IMR-90 (cell line): ENCODE results near the gene ORC5. TPM values are rescaled to one million over a fixed set of nuclear protein-coding genes. Genes with fewer than 3 reads are reported as not detected.

Experiments used
- ATAC-seq: fragments of 200-7000 bp; cut with Tn5 transposase; 2 replicates; pipeline ENCODE4 v1.9.1; 2020; ENCODE audit warnings: low read depth, mild to moderate bottlenecking, moderate library complexity
- BruUV-seq: library from RNA; stranded (reverse); fragments of 400-500 nt; replicated peaks from 2 replicates; lab custom pipeline; 2021; lab: Mats Ljungman, UMichigan
- CTCF ChIA-PET: fragments of 300-600 bp; formaldehyde crosslinking; extraction: SDS; loops from one replicate; lab custom pipeline; 2021; ENCODE audit warnings: antibody characterized with exemption; lab: Yijun Ruan, JAX
- POLR2A ChIA-PET: fragments of 300-600 bp; sonication (Branson Sonifier 250); formaldehyde crosslinking; loops from one replicate; lab custom pipeline; 2022; ENCODE audit warnings: antibody characterized with exemption; ENCODE audit not compliant: unreplicated experiment; lab: Charles Lee
- DNase-seq: peaks from one replicate; pipeline ENCODE4 v3.0.0; 2013
- H2AFZ ChIP-seq: replicated peaks from 2 replicates; pipeline ENCODE3; 2013; ENCODE audit warnings: low read length, mild to moderate bottlenecking; ENCODE audit not compliant: poor library complexity
- H2AK5ac ChIP-seq: 2 replicates; pipeline ENCODE4 v1.6.1; 2013; ENCODE audit warnings: low read depth, low read length, inconsistent platforms
- H2AK9ac ChIP-seq: replicated peaks from 2 replicates; pipeline ENCODE3; 2013; ENCODE audit warnings: mild to moderate bottlenecking, low read depth, low read length, moderate library complexity; ENCODE audit not compliant: poor library complexity
- H2BK120ac ChIP-seq: 2 replicates; pipeline ENCODE4 v1.6.1; 2013; ENCODE audit warnings: low read depth, low read length, inconsistent platforms
- H2BK15ac ChIP-seq: 3 replicates; pipeline ENCODE4 v1.6.1; 2013; ENCODE audit warnings: low read depth, low read length, inconsistent platforms
- H2BK20ac ChIP-seq: 2 replicates; pipeline ENCODE4 v1.6.1; 2013; ENCODE audit warnings: low read depth, mild to moderate bottlenecking, inconsistent platforms, low read length, moderate library complexity
- H2BK5ac ChIP-seq: 2 replicates; pipeline ENCODE4 v1.6.1; 2013; ENCODE audit warnings: mild to moderate bottlenecking, low read depth, low read length, inconsistent platforms; ENCODE audit not compliant: poor library complexity, severe bottlenecking
- H3K14ac ChIP-seq: replicated peaks from 2 replicates; pipeline ENCODE4 v1.6.1; 2013; ENCODE audit warnings: low read depth, low read length, inconsistent platforms
- H3K18ac ChIP-seq: 2 replicates; pipeline ENCODE4 v1.6.1; 2013; ENCODE audit warnings: low read depth, low read length, control low read depth
- H3K23ac ChIP-seq: 2 replicates; pipeline ENCODE4 v1.6.1; 2013; ENCODE audit warnings: low read depth, low read length, inconsistent platforms
- H3K27ac ChIP-seq: 2 replicates; pipeline ENCODE4 v1.5.1; 2013; ENCODE audit warnings: mild to moderate bottlenecking, control low read depth, low read length; ENCODE audit not compliant: insufficient read depth
- H3K27me3 ChIP-seq: 2 replicates; pipeline ENCODE4 v1.6.1; 2013; ENCODE audit warnings: low read length; ENCODE audit not compliant: control insufficient read depth, insufficient read depth
- H3K36me3 ChIP-seq: 2 replicates; pipeline ENCODE4 v1.6.1; 2013; ENCODE audit warnings: low read length, mixed read lengths; ENCODE audit not compliant: control insufficient read depth, insufficient read depth
- H3K4ac ChIP-seq: 2 replicates; pipeline ENCODE4 v1.6.1; 2013; ENCODE audit warnings: low read depth, low read length, inconsistent platforms
- H3K4me1 ChIP-seq: 2 replicates; pipeline ENCODE4 v1.6.1; 2013; ENCODE audit warnings: low read length, mixed read lengths; ENCODE audit not compliant: control insufficient read depth, insufficient read depth
- H3K4me2 ChIP-seq: 2 replicates; pipeline ENCODE4 v1.6.1; 2013; ENCODE audit warnings: low read depth, mild to moderate bottlenecking, control low read depth, low read length, moderate library complexity
- H3K4me3 ChIP-seq: 2 replicates; pipeline ENCODE4 v1.5.1; 2013; ENCODE audit warnings: low read depth, mild to moderate bottlenecking, control low read depth, low read length, moderate library complexity; ENCODE audit not compliant: insufficient read depth
- H3K56ac ChIP-seq: 2 replicates; pipeline ENCODE4 v1.6.1; 2013; ENCODE audit warnings: low read length, inconsistent platforms; ENCODE audit not compliant: insufficient read depth; ENCODE audit errors: extremely low read depth
- H3K79me1 ChIP-seq, 2 experiments: 2 replicates each; pipeline ENCODE4 v1.6.1; 2013; ENCODE audit warnings: low read length in 2 of 2, inconsistent platforms in 1 of 2, low read depth in 1 of 2
- H3K9ac ChIP-seq: 2 replicates; pipeline ENCODE4 v1.6.1; 2013; ENCODE audit warnings: low read depth, low read length, control low read depth
- H3K9me1 ChIP-seq: 2 replicates; pipeline ENCODE4 v1.6.1; 2013; ENCODE audit warnings: low read length, inconsistent platforms; ENCODE audit not compliant: insufficient read depth
- H3K9me3 ChIP-seq: 2 replicates; pipeline ENCODE4 v1.6.1; 2013; ENCODE audit warnings: low read length; ENCODE audit not compliant: control insufficient read depth, insufficient read depth
- H4K20me1 ChIP-seq: 2 replicates; pipeline ENCODE4 v1.6.1; 2013; ENCODE audit warnings: low read length, inconsistent platforms; ENCODE audit not compliant: insufficient read depth
- H4K5ac ChIP-seq: 2 replicates; pipeline ENCODE4 v1.6.1; 2013; ENCODE audit warnings: mild to moderate bottlenecking, low read depth, low read length, control low read depth
- H4K8ac ChIP-seq, 2 experiments: 2 replicates each; pipeline ENCODE4 v1.6.1; 2013; ENCODE audit warnings: low read depth in 2 of 2, low read length in 2 of 2, control low read depth in 1 of 2, inconsistent platforms in 1 of 2
- H4K91ac ChIP-seq: 2 replicates; pipeline ENCODE4 v1.6.1; 2013; ENCODE audit warnings: low read depth, low read length, inconsistent platforms; ENCODE audit not compliant: insufficient read depth
- RAD21 ChIP-seq: IDR thresholded peaks from 2 replicates; pipeline ENCODE4 v1.6.1; 2012; ENCODE audit warnings: low read length, improper control_type of control experiment
- RFX5 ChIP-seq: IDR thresholded peaks from 2 replicates; pipeline ENCODE4 v1.8.0; 2012; ENCODE audit warnings: low read depth, mild to moderate bottlenecking, low read length, moderate library complexity
- dilution Hi-C: fragments of 300-500 bp; cut with HindIII; formaldehyde crosslinking; loops from one replicate; pipeline ENCODE4 v1.14.3; 2018; ENCODE audit warnings: low sequenced_read_pairs; ENCODE audit not compliant: unreplicated experiment
- in situ Hi-C: fragments of 300-500 bp; cut with MboI; formaldehyde crosslinking; loops from 3 replicates; pipeline ENCODE4 v1.14.3; 2019; ENCODE audit warnings: low sequenced_read_pairs, inconsistent platforms, mixed read lengths
- intact Hi-C: fragments of 100-400 bp; cut with micrococcal nuclease; formaldehyde crosslinking; loops from 2 replicates; pipeline ENCODE4 v1.10.0; 2022
- polyA plus RNA-seq, 3 experiments: library from polyadenylated mRNA; depleted of rRNA; stranded (reverse); fragments of >200 nt; gene quantifications; 2 replicates each; pipeline ENCODE4 v1.2.3, GENCODE V29; 2012; ENCODE audit warnings: low replicate concordance in 1 of 3
- total RNA-seq: library from RNA; depleted of rRNA; stranded (reverse); fragments of >200 nt; gene quantifications from 2 replicates; pipeline ENCODE4 v1.2.3, GENCODE V29; 2012

ORC5 gene
- total and polyA plus RNA-seq, 2 of the 4 experiments (the other 2 are of a cell fraction), result 7.9 to 18.8 TPM

GRCh38 chr7:104133238-104133637 lies 74.6 kb downstream of the ORC5 start:
- H3K23ac ChIP-seq, result no peak overlapping the region
- H3K9me1 ChIP-seq, result peaks cover 10% of the 10 kb centered on the region
- H3K9ac ChIP-seq, result no peak overlapping the region
- no peak overlapping the region for H3K14ac ChIP-seq
- no peak overlapping the region for H2AK9ac ChIP-seq
- no peak overlapping the region for H4K8ac ChIP-seq
- no peak overlapping the region for H3K4ac ChIP-seq
- in situ Hi-C loops, result no loop called here
- H3K27me3 ChIP-seq, result no peaks in the 10 kb centered on the region
- BruUV-seq, result no TSS peak
- ChIA-PET POLR2A (no interaction called here), CTCF (no interaction called here)
- no peak overlapping the region for H3K4me2 ChIP-seq
- H2BK120ac ChIP-seq, result no peak overlapping the region
- no peak overlapping the region for H3K4me3 ChIP-seq
- H2BK5ac ChIP-seq, result no peak overlapping the region
- H4K20me1 ChIP-seq, result no peaks in the 10 kb centered on the region
- no peak overlapping the region for H3K27ac ChIP-seq
- intact Hi-C loops, result no loop called here
- no peak for ATAC-seq
- peaks cover 5 to 9% of the 10 kb centered on the region in 2 experiments; a peak in 3 of 4 replicates for H3K79me1 ChIP-seq
- no peak for DNase-seq
- no peak overlapping the region for H3K18ac ChIP-seq
- TF ChIP-seq RAD21 (no peak), RFX5 (no peak)
- H3K4me1 ChIP-seq, result peaks cover 5% of the 10 kb centered on the region; the same call in 1 of the 2 replicates
- no peak overlapping the region for H2BK15ac ChIP-seq
- H3K56ac ChIP-seq, result no peak overlapping the region
- dilution Hi-C loops, result no loop called here
- H2AFZ ChIP-seq, result no peak overlapping the region
- no peak overlapping the region for H4K5ac ChIP-seq
- no peak overlapping the region for H2BK20ac ChIP-seq
- H4K91ac ChIP-seq, result no peak overlapping the region
- H3K36me3 ChIP-seq, result peaks cover 4% of the 10 kb centered on the region
- no peak overlapping the region for H2AK5ac ChIP-seq
- H3K9me3 ChIP-seq, result no peaks in the 10 kb centered on the region
